Activated CD4-positive, alpha-beta memory T cell treated with anti-CD3 and anti-CD28 coated beads for 36 hours (primary cell): ENCODE results near the gene ARID2. TPM values are rescaled to one million over a fixed set of nuclear protein-coding genes. Genes with fewer than 3 reads are reported as not detected.

Experiments used
- CTCF ChIA-PET: fragments of 350-600 bp; sonication (Branson Sonifier 250); formaldehyde crosslinking; loops from one replicate; lab custom pipeline; 2021; ENCODE audit warnings: antibody characterized with exemption, inconsistent platforms; lab: Charles Lee
- POLR2A ChIA-PET: fragments of 350-600 bp; sonication (Branson Sonifier 250); formaldehyde crosslinking; loops from one replicate; lab custom pipeline; 2021; ENCODE audit warnings: antibody characterized with exemption; lab: Charles Lee
- DNase-seq: peaks from one replicate; pipeline ENCODE4 v3.0.0-alpha.2; 2020
- H3K27ac Mint-ChIP-seq: one replicate; pipeline ENCODE4 v1.8.0; 2021; ENCODE audit warnings: mixed read lengths
- H3K27me3 Mint-ChIP-seq: one replicate; pipeline ENCODE4 v1.8.0; 2021; ENCODE audit warnings: mixed read lengths
- H3K36me3 Mint-ChIP-seq: one replicate; pipeline ENCODE4 v1.8.0; 2021; ENCODE audit warnings: mixed read lengths
- H3K4me1 Mint-ChIP-seq: one replicate; pipeline ENCODE4 v1.8.0; 2021; ENCODE audit warnings: low read depth, mixed read lengths
- H3K4me3 Mint-ChIP-seq: one replicate; pipeline ENCODE4 v1.8.0; 2021; ENCODE audit warnings: mild to moderate bottlenecking, mixed read lengths
- H3K9me3 Mint-ChIP-seq: one replicate; pipeline ENCODE4 v1.8.0; 2021; ENCODE audit warnings: mixed read lengths
- intact Hi-C: fragments of 100-400 bp; cut with micrococcal nuclease; formaldehyde crosslinking; loops from one replicate; pipeline ENCODE4 v1.15.1; 2023
- total RNA-seq, 2 experiments: library from RNA; stranded (reverse); gene quantifications; one replicate each; pipeline ENCODE4 v1.2.3, GENCODE V29; 2021

ARID2 gene
- total RNA-seq, 2 experiments from 2014 or later, result 25.5 to 28.2 TPM

GRCh38 chr12:45831590-45831989 is 102.1 kb downstream of the ARID2 start:
- CTCF ChIA-PET, result interaction anchor here (0.6 kb wide), 1 partner anchor 19 kb away, joined by 3 read pairs; no protein-coding TSS in a partner anchor
- intact Hi-C loops, result no loop called here
- DNase-seq, result no peak
- POLR2A ChIA-PET, result no interaction called here
- H3K4me3 Mint-ChIP-seq, result no peak overlapping the region
- H3K27ac Mint-ChIP-seq, result no peak overlapping the region
- H3K9me3 Mint-ChIP-seq, result peaks cover 6% of the 10 kb centered on the region
- H3K4me1 Mint-ChIP-seq, result no peaks in the 10 kb centered on the region
- H3K36me3 Mint-ChIP-seq, result peaks cover 25% of the 10 kb centered on the region
- no peaks in the 10 kb centered on the region for H3K27me3 Mint-ChIP-seq

GRCh38 chr12:45833401-45833800 is 103.9 kb downstream of the ARID2 start:
- no peaks in the 10 kb centered on the region for H3K27me3 Mint-ChIP-seq
- peaks cover 6% of the 10 kb centered on the region for H3K9me3 Mint-ChIP-seq
- no peak for DNase-seq
- intact Hi-C loops, result no loop called here
- no peaks in the 10 kb centered on the region for H3K4me1 Mint-ChIP-seq
- H3K4me3 Mint-ChIP-seq, result no peak overlapping the region
- ChIA-PET CTCF (no interaction called here), POLR2A (no interaction called here)
- peaks cover 26% of the 10 kb centered on the region for H3K36me3 Mint-ChIP-seq
- no peak overlapping the region for H3K27ac Mint-ChIP-seq

- intact Hi-C loops, result no loop called here
- no peaks in the 10 kb centered on the region for H3K4me1 Mint-ChIP-seq
- H3K27me3 Mint-ChIP-seq, result no peaks in the 10 kb centered on the region
- ChIA-PET POLR2A (no interaction called here), CTCF (interaction anchor here (0.6 kb wide), 1 partner anchor 202 kb away, joined by 5 read pairs; no protein-coding TSS in a partner anchor)
- peaks cover 33% of the 10 kb centered on the region for H3K36me3 Mint-ChIP-seq
- H3K9me3 Mint-ChIP-seq, result peaks cover 6% of the 10 kb centered on the region
- no peak overlapping the region for H3K27ac Mint-ChIP-seq
- no peak for DNase-seq
- H3K4me3 Mint-ChIP-seq, result no peak overlapping the region
These were observed 105.3 kb downstream of the ARID2 start for GRCh38 chr12:45834809-45835208.

GRCh38 chr12:45839917-45840316 is 110.4 kb downstream of the ARID2 start:
- no peaks in the 10 kb centered on the region for H3K4me1 Mint-ChIP-seq

GRCh38 chr12:45849289-45849688 is 119.8 kb downstream of the ARID2 start:
- ChIA-PET POLR2A (no interaction called here), CTCF (no interaction called here)
- H3K27ac Mint-ChIP-seq, result no peak overlapping the region
- no peak for DNase-seq
- peaks cover 37% of the 10 kb centered on the region for H3K36me3 Mint-ChIP-seq
- no peaks in the 10 kb centered on the region for H3K27me3 Mint-ChIP-seq
- intact Hi-C loops, result no loop called here
- H3K4me3 Mint-ChIP-seq, result no peak overlapping the region
- no peaks in the 10 kb centered on the region for H3K4me1 Mint-ChIP-seq
- H3K9me3 Mint-ChIP-seq, result no peaks in the 10 kb centered on the region

More at GRCh38 chr12:45839917-45840316, 110.4 kb downstream of the ARID2 start:
- intact Hi-C loops, result no loop called here
- no peak overlapping the region for H3K4me3 Mint-ChIP-seq
- H3K9me3 Mint-ChIP-seq, result no peaks in the 10 kb centered on the region
- H3K27me3 Mint-ChIP-seq, result no peaks in the 10 kb centered on the region
- H3K36me3 Mint-ChIP-seq, result peaks cover 23% of the 10 kb centered on the region
- DNase-seq, result no peak
- ChIA-PET CTCF (interaction anchor here (0.7 kb wide), 1 partner anchor 22 kb away, joined by 3 read pairs; no protein-coding TSS in a partner anchor), POLR2A (no interaction called here)
- H3K27ac Mint-ChIP-seq, result no peak overlapping the region

GRCh38 chr12:45850302-45850701 is 120.8 kb downstream of the ARID2 start:
- no peaks in the 10 kb centered on the region for H3K27me3 Mint-ChIP-seq
- no peaks in the 10 kb centered on the region for H3K9me3 Mint-ChIP-seq
- POLR2A ChIA-PET, result no interaction called here
- no peak overlapping the region for H3K27ac Mint-ChIP-seq
- intact Hi-C loops, result no loop called here
- DNase-seq, result no peak
- H3K4me1 Mint-ChIP-seq, result no peaks in the 10 kb centered on the region
- H3K36me3 Mint-ChIP-seq, result peaks cover 39% of the 10 kb centered on the region
- CTCF ChIA-PET, result interaction anchor here (0.5 kb wide), 1 partner anchor 21 kb away, joined by 3 read pairs; no protein-coding TSS in a partner anchor
- H3K4me3 Mint-ChIP-seq, result no peak overlapping the region

GRCh38 chr12:45852508-45852907 is 123.0 kb downstream of the ARID2 start:
- Mint-ChIP-seq H3K4me3 (no peak overlapping the region), H3K27me3 (no peaks in the 10 kb centered on the region), H3K36me3 (peaks cover 39% of the 10 kb centered on the region), H3K9me3 (no peaks in the 10 kb centered on the region), H3K4me1 (no peaks in the 10 kb centered on the region), H3K27ac (no peak overlapping the region)
- CTCF ChIA-PET, result no interaction called here
- POLR2A ChIA-PET, result no interaction called here
- intact Hi-C loops, result no loop called here
- no peak for DNase-seq

GRCh38 chr12:45853550-45853949 is 124.0 kb downstream of the ARID2 start:
- POLR2A ChIA-PET, result no interaction called here
- H3K9me3 Mint-ChIP-seq, result no peaks in the 10 kb centered on the region

GRCh38 chr12:45863332-45863731 is 133.8 kb downstream of the ARID2 start:
- Mint-ChIP-seq H3K4me1 (peaks cover 2% of the 10 kb centered on the region), H3K27me3 (no peaks in the 10 kb centered on the region), H3K36me3 (peaks cover 26% of the 10 kb centered on the region), H3K4me3 (no peak overlapping the region), H3K9me3 (no peaks in the 10 kb centered on the region), H3K27ac (no peak overlapping the region)
- DNase-seq, result no peak
- intact Hi-C loops, result no loop called here
- POLR2A ChIA-PET, result no interaction called here
- CTCF ChIA-PET, result no interaction called here

More at GRCh38 chr12:45853550-45853949, 124.0 kb downstream of the ARID2 start:
- Mint-ChIP-seq H3K4me3 (no peak overlapping the region), H3K4me1 (no peaks in the 10 kb centered on the region), H3K36me3 (peaks cover 42% of the 10 kb centered on the region), H3K27ac (no peak overlapping the region), H3K27me3 (no peaks in the 10 kb centered on the region)
- no peak for DNase-seq
- CTCF ChIA-PET, result interaction anchor here (0.5 kb wide), 1 partner anchor 75 kb away, joined by 4 read pairs; no protein-coding TSS in a partner anchor
- intact Hi-C loops, result no loop called here

GRCh38 chr12:45866299-45866698 is 136.8 kb downstream of the ARID2 start:
- intact Hi-C loops, result no loop called here
- H3K27me3 Mint-ChIP-seq, result no peaks in the 10 kb centered on the region

GRCh38 chr12:45872446-45872845 is 142.9 kb downstream of the ARID2 start:
- Mint-ChIP-seq H3K27ac (no peak overlapping the region), H3K4me3 (no peak overlapping the region), H3K9me3 (no peaks in the 10 kb centered on the region), H3K36me3 (peaks cover 49% of the 10 kb centered on the region), H3K27me3 (no peaks in the 10 kb centered on the region), H3K4me1 (peaks cover 25% of the 10 kb centered on the region)
- no peak for DNase-seq
- CTCF ChIA-PET, result no interaction called here
- intact Hi-C loops, result no loop called here
- POLR2A ChIA-PET, result no interaction called here

More at GRCh38 chr12:45866299-45866698, 136.8 kb downstream of the ARID2 start:
- no peak for DNase-seq
- Mint-ChIP-seq H3K9me3 (no peaks in the 10 kb centered on the region), H3K4me1 (peaks cover 5% of the 10 kb centered on the region), H3K36me3 (peaks cover 30% of the 10 kb centered on the region), H3K4me3 (no peak overlapping the region), H3K27ac (no peak overlapping the region)
- ChIA-PET CTCF (no interaction called here), POLR2A (no interaction called here)

- Mint-ChIP-seq H3K27ac (no peak overlapping the region), H3K4me3 (no peak overlapping the region), H3K27me3 (no peaks in the 10 kb centered on the region), H3K9me3 (no peaks in the 10 kb centered on the region), H3K4me1 (peaks cover 36% of the 10 kb centered on the region), H3K36me3 (peaks cover 58% of the 10 kb centered on the region)
- intact Hi-C loops, result no loop called here
- POLR2A ChIA-PET, result no interaction called here
- CTCF ChIA-PET, result no interaction called here
- no peak for DNase-seq
These were observed 147.6 kb downstream of the ARID2 start for GRCh38 chr12:45877069-45877468.

- Mint-ChIP-seq H3K4me1 (peaks cover 32% of the 10 kb centered on the region), H3K27me3 (no peaks in the 10 kb centered on the region), H3K4me3 (no peak overlapping the region), H3K27ac (peak overlapping the region; percentile 65), H3K36me3 (peaks cover 54% of the 10 kb centered on the region), H3K9me3 (no peaks in the 10 kb centered on the region)
- POLR2A ChIA-PET, result no interaction called here
- CTCF ChIA-PET, result interaction anchor here (0.6 kb wide), 1 partner anchor 37 kb away, joined by 3 read pairs; no protein-coding TSS in a partner anchor
- DNase-seq, result peak; percentile 54
- intact Hi-C loops, result no loop called here
These were observed 149.2 kb downstream of the ARID2 start for GRCh38 chr12:45878630-45879255.
